ENCODE measurements around the gene KANK2.

Gene KANK2

GRCh38 chr19:11225172-11225571 lies 27.8 kb upstream of the KANK2 start:
- DNase-seq: no peak

- no peak for DNase-seq
Measured at GRCh38 chr19:11224429-11224828, 27.1 kb upstream of the KANK2 start.

- no peak for DNase-seq
Measured at GRCh38 chr19:11223200-11223599, 25.9 kb upstream of the KANK2 start.

GRCh38 chr19:11221082-11221598 lies 23.8 kb upstream of the KANK2 start:
- no peak for DNase-seq

GRCh38 chr19:11214387-11214786 lies 17.0 kb upstream of the KANK2 start:
- no peak for DNase-seq

- no peak for DNase-seq
Measured at GRCh38 chr19:11210656-11210928, 13.2 kb upstream of the KANK2 start.

GRCh38 chr19:11209839-11210655 lies 12.7 kb upstream of the KANK2 start:
- DNase-seq: no peak

GRCh38 chr19:11208561-11209471 lies 11.5 kb upstream of the KANK2 start:
- no peak for DNase-seq

- no peak for DNase-seq
Measured at GRCh38 chr19:11205939-11206570, 8.7 kb upstream of the KANK2 start.

GRCh38 chr19:11204943-11205349 lies 7.6 kb upstream of the KANK2 start:
- peak; percentile 61 for DNase-seq

GRCh38 chr19:11204076-11204602 lies 6.8 kb upstream of the KANK2 start:
- no peak for DNase-seq

GRCh38 chr19:11203194-11204075 lies 6.1 kb upstream of the KANK2 start:
- peak; percentile 75 for DNase-seq

- DNase-seq: no peak
Measured at GRCh38 chr19:11202488-11203193, 5.3 kb upstream of the KANK2 start.

- DNase-seq: no peak
Measured at GRCh38 chr19:11201791-11202190, 4.4 kb upstream of the KANK2 start.

- no peak for DNase-seq
Measured at GRCh38 chr19:11200931-11201330, 3.6 kb upstream of the KANK2 start.

GRCh38 chr19:11200015-11200574 lies 2.8 kb upstream of the KANK2 start:
- DNase-seq: no peak

- no peak for DNase-seq
Measured at GRCh38 chr19:11199517-11199916, 2.2 kb upstream of the KANK2 start.

GRCh38 chr19:11198769-11199424 lies 1.6 kb upstream of the KANK2 start:
- no peak for DNase-seq

- DNase-seq: no peak
Measured at GRCh38 chr19:11198175-11198534, 810 bp upstream of the KANK2 start.

- peak; percentile 17 for DNase-seq
Measured at GRCh38 chr19:11196406-11197287, 698 bp downstream of the KANK2 start.
